HepG2 (cell line): ENCODE measurements around the gene HSPA1L. TPM values are rescaled to one million over a fixed set of nuclear protein-coding genes. Genes with fewer than 3 reads are reported as not detected.
"Not testable (repeated sequence)": the region's sequence is repeated elsewhere in the genome, so short reads cannot be mapped to it uniquely, and the experiment has no call there.

Source experiments
- ATAC-seq: fragments of 200-7000 bp; cut with Tn5 transposase; 3 replicates; pipeline ENCODE4 v1.9.1; 2020; ENCODE audit warnings: mild to moderate bottlenecking, moderate library complexity
- BruUV-seq: library from RNA; stranded (reverse); fragments of 400-500 nt; replicated peaks from 2 replicates; lab custom pipeline; 2021; lab: Mats Ljungman, UMichigan
- CTCF ChIA-PET: fragments of 300-600 bp; formaldehyde crosslinking; extraction: SDS; loops from one replicate; lab custom pipeline; 2021; ENCODE audit warnings: low total read pairs, inconsistent platforms, low intra/inter-chr PET ratio; lab: Yijun Ruan, JAX
- POLR2A ChIA-PET: fragments of 350-600 bp; sonication (Branson Sonifier 250); formaldehyde crosslinking; loops from one replicate; lab custom pipeline; 2020; ENCODE audit warnings: antibody characterized with exemption, inconsistent platforms; lab: Yijun Ruan, JAX
- DNase-seq: peaks from one replicate; pipeline ENCODE4 v3.0.0-alpha.2; 2015; ENCODE audit warnings: low spot score
- FAIRE-seq: peaks from 3 replicates; lab custom pipeline; 2011; peaks lifted over from hg19 to GRCh38; lab: Jason Lieb, UNC
- H2AFZ ChIP-seq: one replicate; pipeline ENCODE4 v1.6.1; 2011; ENCODE audit warnings: low read length, inconsistent platforms
- H3K27ac ChIP-seq: fragments of 300-600 bp; 3 replicates; pipeline ENCODE4 v1.8.0; 2011; ENCODE audit warnings: mixed run types, mild to moderate bottlenecking, mixed read lengths, low read length, inconsistent platforms; ENCODE audit not compliant: insufficient read depth; ENCODE audit errors: extremely low read length
- H3K27me3 ChIP-seq, 2 experiments: fragments of 200-600 bp in 1 of 2; 2 replicates in 1 of 2; 3 replicates in 1 of 2; pipeline versions ENCODE4 v1.6.0 to v1.8.0; 2011; ENCODE audit warnings: low read length in 2 of 2, mild to moderate bottlenecking in 2 of 2, moderate library complexity in 2 of 2, inconsistent platforms in 1 of 2; ENCODE audit not compliant: insufficient read depth in 2 of 2, control insufficient read depth in 1 of 2
- H3K36me3 ChIP-seq, 2 experiments: fragments of 200-600 bp in 1 of 2; replicated peaks in 1 of 2; 2 replicates in 1 of 2; 3 replicates in 1 of 2; pipeline versions ENCODE4 v1.5.1 to v1.8.0; 2011; ENCODE audit warnings: low read length in 2 of 2, inconsistent platforms in 1 of 2; ENCODE audit not compliant: insufficient read depth in 2 of 2, control insufficient read depth in 1 of 2
- H3K4me1 ChIP-seq: 2 replicates; pipeline ENCODE4 v1.5.1; 2012; ENCODE audit warnings: low read length, inconsistent platforms; ENCODE audit not compliant: insufficient read depth
- H3K4me2 ChIP-seq: 2 replicates; pipeline ENCODE4 v1.6.0; 2011; ENCODE audit warnings: low read depth, low read length, inconsistent platforms
- H3K4me3 ChIP-seq, 3 experiments: fragments of 200-600 bp in 1 of 3; sonication (generic), shearing (Covaris generic) in 1 of 3; replicated peaks in 1 of 3; 2 replicates each; pipeline ENCODE4 v1.5.1; 2011 to 2016; ENCODE audit warnings: low read length in 3 of 3, inconsistent platforms in 2 of 3, low read depth in 2 of 3, mild to moderate bottlenecking in 2 of 3, control low read depth in 1 of 3, mixed read lengths in 1 of 3; ENCODE audit not compliant: insufficient read depth in 1 of 3
- H3K79me2 ChIP-seq: one replicate; pipeline ENCODE4 v1.6.1; 2011; ENCODE audit warnings: low read length, inconsistent platforms; ENCODE audit not compliant: insufficient read depth
- H3K9ac ChIP-seq: 2 replicates; pipeline ENCODE4 v1.6.0; 2011; ENCODE audit warnings: mild to moderate bottlenecking, low read depth, low read length, inconsistent platforms; ENCODE audit not compliant: insufficient read depth
- H3K9me3 ChIP-seq: 2 replicates; pipeline ENCODE4 v1.5.1; 2012; ENCODE audit warnings: mild to moderate bottlenecking, low read length
- H4K20me1 ChIP-seq: 2 replicates; pipeline ENCODE4 v1.6.0; 2011; ENCODE audit warnings: inconsistent platforms, mild to moderate bottlenecking, low read length, moderate library complexity; ENCODE audit not compliant: insufficient read depth
- AHDC1 ChIP-seq: sonication (generic); formaldehyde crosslinking; IDR thresholded peaks from 2 replicates; pipeline ENCODE4 v1.5.1; 2020; ENCODE audit warnings: mild to moderate bottlenecking, missing genetic modification reagents, borderline replicate concordance
- HDAC1 ChIP-seq: sonication (generic); formaldehyde crosslinking; IDR thresholded peaks from 2 replicates; pipeline ENCODE4 v1.5.1; 2020; ENCODE audit warnings: mild to moderate bottlenecking, missing genetic modification reagents
- HHEX ChIP-seq: IDR thresholded peaks from 2 replicates; pipeline ENCODE4 v1.6.1; 2016; ENCODE audit warnings: control low read depth
- NCOA1 ChIP-seq: sonication (generic); formaldehyde crosslinking; IDR thresholded peaks from 2 replicates; pipeline ENCODE4 v1.9.0; 2021; ENCODE audit warnings: missing genetic modification reagents
- NONO ChIP-seq, 2 experiments: fragments of 450-650 bp in 1 of 2; sonication (generic) in 1 of 2; formaldehyde crosslinking in 1 of 2; IDR thresholded peaks in 1 of 2; conservative IDR thresholded peaks in 1 of 2; 2 replicates each; pipeline versions ENCODE4 v1.6.1 to v1.8.0; 2017 to 2022; ENCODE audit warnings: mild to moderate bottlenecking in 1 of 2, missing genetic modification reagents in 1 of 2, moderate library complexity in 1 of 2
- RBFOX2 ChIP-seq: fragments of 200-400 bp; formaldehyde crosslinking; IDR thresholded peaks from 2 replicates; pipeline ENCODE4 v1.6.1; 2017; ENCODE audit warnings: low read depth, mild to moderate bottlenecking, low read length
- SRY ChIP-seq: sonication (generic); formaldehyde crosslinking; IDR thresholded peaks from 2 replicates; pipeline ENCODE4 v1.8.0; 2022; ENCODE audit warnings: mild to moderate bottlenecking, missing genetic modification reagents
- TBX2 ChIP-seq: sonication (generic); formaldehyde crosslinking; IDR thresholded peaks from 2 replicates; pipeline ENCODE4 v1.5.0; 2020; ENCODE audit warnings: missing genetic modification reagents, mild to moderate bottlenecking, borderline replicate concordance
- ZNF280D ChIP-seq: sonication (generic); formaldehyde crosslinking; IDR thresholded peaks from 2 replicates; pipeline ENCODE4 v1.5.1; 2020; ENCODE audit warnings: mild to moderate bottlenecking, missing genetic modification reagents
- WGBS: methylation state at CpG from one replicate; pipeline ENCODE4 v1.1.6; 2017; ENCODE audit warnings: low lambda C conversion rate; 5-methylcytosine and 5-hydroxymethylcytosine counted together
- in situ Hi-C: cut with HindIII; loops from 2 replicates; pipeline ENCODE4 v1.10.0; 2017; ENCODE audit warnings: low pct_unique_long_range_greater_than_20kb; ENCODE audit not compliant: extremely low pct_ligation_motif_present
- intact Hi-C: fragments of 100-400 bp; cut with micrococcal nuclease; formaldehyde crosslinking; loops from one replicate; pipeline ENCODE4 v1.10.0; 2022; ENCODE audit not compliant: unreplicated experiment
- polyA plus RNA-seq, 8 experiments: library from polyadenylated mRNA; depleted of rRNA in 3 of 8; stranded (reverse) in 7 of 8; unstranded in 1 of 8; fragments of >200 nt; fragmentation: Illumina TruSeq in 4 of 8; extraction: Trizol in 4 of 8; gene quantifications; 2 replicates each; pipeline versions ENCODE4 v1.2.1 to v1.2.3, GENCODE V29; 2011 to 2016; ENCODE audit warnings: low read depth in 4 of 8, missing spikeins in 1 of 8, mixed read lengths in 1 of 8; ENCODE audit not compliant: insufficient read depth in 1 of 8
- total RNA-seq, 5 experiments: library from RNA; depleted of rRNA; stranded (reverse); fragments of >200 nt; fragmentation: Illumina TruSeq; extraction: Trizol; gene quantifications; 2 replicates each; pipeline ENCODE4 v1.2.3, GENCODE V29; 2016; ENCODE audit warnings: low read depth in 1 of 5

The HSPA1L gene
- total and polyA plus RNA-seq, 2 of the 13 experiments (the other 11 are each of a cell fraction or from before 2014, with no cell fraction given), result 0.55 to 1.0 TPM

GRCh38 chr6:31838968-31839367, 23.9 kb upstream of the HSPA1L start (continued):
- TF ChIP-seq ZNF280D (CRISPR knock-in tag), result no peak
- no peak for TF ChIP-seq HHEX (CRISPR knock-in tag)
- no peak for TF ChIP-seq TBX2

GRCh38 chr6:31838114-31838553, 23.1 kb upstream of the HSPA1L start:
- ATAC-seq; H2AFZ ChIP-seq; BruUV-seq; H3K27me3 ChIP-seq; in situ Hi-C loops; DNase-seq; H3K9me3 ChIP-seq; FAIRE-seq; CTCF ChIA-PET; TF ChIP-seq NONO (IDR thresholded peaks at IDR 0.05): not testable (repeated sequence)
- peaks cover 12 to 33% of the 10 kb centered on the region in 2 experiments for H3K36me3 ChIP-seq
- POLR2A ChIA-PET, result interaction anchor here (0.6 to 15.7 kb wide), 11 partner anchors 9 to 100 kb away, joined by 3 to 264 read pairs (median 8); partner anchors contain the start of genes HSPA1B, MSH5 and NEU1
- H3K79me2 ChIP-seq, result peaks cover 35% of the 10 kb centered on the region
- H3K27ac ChIP-seq, result peak overlapping the region; percentile 4
- peak overlapping the region; percentile 84 for H3K4me2 ChIP-seq
- H3K4me3 ChIP-seq, result peak overlapping the region; percentile 75 to 98 (median 93); a peak in 5 of 6 replicates
- intact Hi-C loops, result loop anchor here (10.0 kb wide), 1 partner anchor 117 kb away; the partner anchor contains the start of genes NELFE and SKIC2
- peak overlapping the region; percentile 98; the same call in 1 of the 2 replicates for H3K9ac ChIP-seq
- peaks cover 43% of the 10 kb centered on the region for H4K20me1 ChIP-seq
- WGBS, result 89% methylated on average over 9 of the region's 9 CpGs
- H3K4me1 ChIP-seq, result peaks cover 44% of the 10 kb centered on the region
- TF ChIP-seq AHDC1 (CRISPR knock-in tag), result 0 out of 2 replicates have a peak, but pooled peaks have one; percentile 33
- 0 out of 2 replicates have a peak, but pooled peaks have one; percentile 48 for TF ChIP-seq NCOA1 (CRISPR knock-in tag)
- peak; percentile 40; the same call in 1 of the 2 replicates for TF ChIP-seq NONO (CRISPR knock-in tag; conservative IDR thresholded peaks at IDR 0.05)
- TF ChIP-seq SRY (CRISPR knock-in tag), result 0 out of 2 replicates have a peak, but pooled peaks have one; percentile 24
- peak; percentile 30 for TF ChIP-seq RBFOX2
- TF ChIP-seq HDAC1, result 0 out of 2 replicates have a peak, but pooled peaks have one; percentile 14
